Epithelial cell of esophagus (primary cell): ENCODE measurements around the gene CHST1.
A peak's percentile ranks its signal among the peaks of the same experiment; 100 is the strongest.

ENCODE experiments used
- DNase-seq: peaks from one replicate; pipeline ENCODE4 v3.0.0; 2010; ENCODE audit warnings: low read depth
- H3K4me3 ChIP-seq: 2 replicates; pipeline ENCODE4 v1.5.1; 2011; ENCODE audit warnings: mild to moderate bottlenecking, low read length, control low read depth
- TF ChIP-seq, protein P1 (sequence below): IDR thresholded peaks from 2 replicates; pipeline ENCODE4 v1.5.1; 2011; ENCODE audit warnings: low read depth, mild to moderate bottlenecking, low read length, control low read depth, inconsistent platforms; ENCODE audit not compliant: insufficient read depth; ENCODE audit errors: missing control alignments

Gene CHST1, protein sequence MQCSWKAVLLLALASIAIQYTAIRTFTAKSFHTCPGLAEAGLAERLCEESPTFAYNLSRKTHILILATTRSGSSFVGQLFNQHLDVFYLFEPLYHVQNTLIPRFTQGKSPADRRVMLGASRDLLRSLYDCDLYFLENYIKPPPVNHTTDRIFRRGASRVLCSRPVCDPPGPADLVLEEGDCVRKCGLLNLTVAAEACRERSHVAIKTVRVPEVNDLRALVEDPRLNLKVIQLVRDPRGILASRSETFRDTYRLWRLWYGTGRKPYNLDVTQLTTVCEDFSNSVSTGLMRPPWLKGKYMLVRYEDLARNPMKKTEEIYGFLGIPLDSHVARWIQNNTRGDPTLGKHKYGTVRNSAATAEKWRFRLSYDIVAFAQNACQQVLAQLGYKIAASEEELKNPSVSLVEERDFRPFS

DNA sequence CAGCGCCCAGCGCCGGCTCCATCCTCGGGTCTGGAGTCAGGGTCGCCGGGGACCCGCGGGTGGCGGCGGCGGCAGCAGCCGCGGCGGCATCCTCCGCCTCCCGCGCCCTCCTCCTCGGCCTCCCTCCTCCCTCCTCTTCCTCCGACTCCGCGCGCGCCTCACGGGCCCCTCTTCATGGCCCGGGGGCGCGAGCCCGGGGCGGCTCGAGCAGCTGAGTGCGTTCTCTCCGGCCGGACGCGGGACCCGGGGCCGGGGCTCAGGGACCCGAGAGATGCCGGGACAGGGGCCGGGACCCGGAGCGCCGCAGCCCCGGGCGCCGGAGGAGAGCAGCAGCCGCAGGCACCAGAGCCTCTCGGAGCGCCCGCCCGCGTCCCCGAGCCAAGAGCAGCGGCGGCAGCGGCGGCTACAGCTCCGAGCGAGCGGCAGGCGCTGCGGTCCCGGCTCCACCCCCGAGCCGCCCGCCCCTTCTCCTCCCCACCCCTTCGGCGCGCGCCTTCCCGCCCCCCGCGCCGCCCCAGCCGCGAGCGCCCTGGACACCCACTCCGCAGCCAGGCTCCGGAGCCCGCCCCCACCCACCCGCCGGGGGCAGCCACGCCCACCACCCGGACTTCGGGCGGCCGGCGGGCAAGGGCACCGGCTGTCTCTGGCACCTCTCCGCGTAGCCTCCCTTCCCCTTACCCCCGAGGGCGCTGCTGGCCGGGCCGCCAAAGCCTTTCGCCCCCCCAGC is at the start of gene CHST1:
CHST1 (minus strand) TSS at position 417 of the 727 bp plus-strand sequence. CDS start 14,699 bp downstream, outside the sequence.
- DNase-seq: peak; percentile 23
- H3K4me3 ChIP-seq: peak within 1 kb of the TSS; percentile 11
- TF ChIP-seq, protein P1, sequence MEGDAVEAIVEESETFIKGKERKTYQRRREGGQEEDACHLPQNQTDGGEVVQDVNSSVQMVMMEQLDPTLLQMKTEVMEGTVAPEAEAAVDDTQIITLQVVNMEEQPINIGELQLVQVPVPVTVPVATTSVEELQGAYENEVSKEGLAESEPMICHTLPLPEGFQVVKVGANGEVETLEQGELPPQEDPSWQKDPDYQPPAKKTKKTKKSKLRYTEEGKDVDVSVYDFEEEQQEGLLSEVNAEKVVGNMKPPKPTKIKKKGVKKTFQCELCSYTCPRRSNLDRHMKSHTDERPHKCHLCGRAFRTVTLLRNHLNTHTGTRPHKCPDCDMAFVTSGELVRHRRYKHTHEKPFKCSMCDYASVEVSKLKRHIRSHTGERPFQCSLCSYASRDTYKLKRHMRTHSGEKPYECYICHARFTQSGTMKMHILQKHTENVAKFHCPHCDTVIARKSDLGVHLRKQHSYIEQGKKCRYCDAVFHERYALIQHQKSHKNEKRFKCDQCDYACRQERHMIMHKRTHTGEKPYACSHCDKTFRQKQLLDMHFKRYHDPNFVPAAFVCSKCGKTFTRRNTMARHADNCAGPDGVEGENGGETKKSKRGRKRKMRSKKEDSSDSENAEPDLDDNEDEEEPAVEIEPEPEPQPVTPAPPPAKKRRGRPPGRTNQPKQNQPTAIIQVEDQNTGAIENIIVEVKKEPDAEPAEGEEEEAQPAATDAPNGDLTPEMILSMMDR: no peak

DNA sequence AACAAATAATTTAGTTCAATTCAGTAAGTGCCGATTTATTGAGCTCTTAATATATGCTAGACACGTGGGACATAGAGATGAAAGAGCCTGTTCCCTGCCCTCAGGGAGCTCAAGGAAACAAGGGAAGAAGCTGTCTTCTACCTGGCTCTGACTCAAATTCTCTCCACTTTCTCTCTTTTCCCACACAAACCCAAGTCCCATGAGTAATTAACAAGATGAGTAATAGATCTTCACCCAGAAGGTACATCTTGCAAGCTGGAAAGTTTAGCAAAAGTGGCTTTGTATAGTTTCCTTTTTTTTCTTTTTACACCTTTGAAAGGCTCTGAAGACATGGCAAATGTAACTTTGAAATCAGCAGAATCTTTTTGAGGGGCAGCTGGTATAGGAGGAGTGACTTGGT is 48.2 kb upstream of the CHST1 start:
- no peak overlapping the region for H3K4me3 ChIP-seq
- peak; percentile 68 for DNase-seq
- TF ChIP-seq, protein P1: no peak

DNA sequence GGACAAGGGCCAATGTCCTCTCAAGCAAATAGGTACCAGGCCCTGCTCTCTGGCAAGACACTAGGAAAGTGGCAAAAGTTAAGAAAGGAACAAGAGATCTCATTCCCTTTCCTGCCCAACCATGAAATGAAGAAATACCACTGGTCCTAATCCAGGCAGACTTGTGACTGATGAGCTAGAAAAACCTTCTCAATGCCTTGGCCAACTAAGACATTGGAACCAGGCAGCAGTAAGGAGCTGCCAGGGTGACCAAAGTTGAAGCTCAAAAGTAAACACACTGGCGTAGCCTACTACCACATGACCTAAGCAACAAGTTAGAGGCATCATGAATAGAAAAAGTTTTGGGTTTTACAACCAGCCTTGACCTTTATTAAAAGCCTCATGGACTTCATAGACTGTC is 45.1 kb upstream of the CHST1 start:
- TF ChIP-seq, protein P1: no peak

DNA sequence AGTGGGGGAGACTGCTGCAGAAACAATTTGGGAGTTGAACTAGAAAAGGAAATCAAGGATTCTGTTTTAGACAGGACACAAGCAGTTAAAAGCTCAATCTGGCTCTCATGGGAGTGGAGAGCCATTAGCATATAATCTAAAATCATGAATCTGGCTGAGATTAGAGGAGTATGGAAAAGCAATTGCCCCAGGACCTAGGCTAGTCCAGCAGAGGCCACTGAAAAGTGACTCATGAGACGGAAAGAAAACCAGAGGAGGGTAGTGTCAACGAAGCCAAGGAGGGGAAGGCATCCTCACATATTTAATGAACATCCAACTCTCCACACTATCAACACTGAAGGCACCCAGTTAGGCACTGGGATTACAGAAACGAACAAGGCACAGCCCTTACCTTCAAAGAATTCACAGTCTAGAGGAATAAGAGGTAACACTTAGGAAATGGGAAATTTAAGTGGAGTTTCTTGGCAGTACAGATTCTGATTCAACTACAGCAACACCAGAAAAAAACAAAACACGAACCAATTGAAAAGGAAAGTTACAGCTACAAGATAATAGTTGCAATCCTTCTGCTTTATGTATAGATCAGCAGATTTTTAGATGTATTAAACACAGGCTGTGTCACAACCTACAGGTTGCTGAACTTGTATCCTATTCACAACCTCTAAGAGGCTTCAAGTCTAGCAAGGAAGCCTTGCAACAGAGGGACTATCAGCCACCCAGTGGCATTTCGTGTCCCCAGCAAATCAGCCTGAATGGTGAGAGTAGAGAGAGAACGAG is 43.7 kb upstream of the CHST1 start:
- no peak for DNase-seq
- H3K4me3 ChIP-seq: no peak overlapping the region
- TF ChIP-seq, protein P1: no peak

More for the DNA sequence above, 45.1 kb upstream of the CHST1 start:
- H3K4me3 ChIP-seq: no peak overlapping the region
- no peak for DNase-seq

DNA sequence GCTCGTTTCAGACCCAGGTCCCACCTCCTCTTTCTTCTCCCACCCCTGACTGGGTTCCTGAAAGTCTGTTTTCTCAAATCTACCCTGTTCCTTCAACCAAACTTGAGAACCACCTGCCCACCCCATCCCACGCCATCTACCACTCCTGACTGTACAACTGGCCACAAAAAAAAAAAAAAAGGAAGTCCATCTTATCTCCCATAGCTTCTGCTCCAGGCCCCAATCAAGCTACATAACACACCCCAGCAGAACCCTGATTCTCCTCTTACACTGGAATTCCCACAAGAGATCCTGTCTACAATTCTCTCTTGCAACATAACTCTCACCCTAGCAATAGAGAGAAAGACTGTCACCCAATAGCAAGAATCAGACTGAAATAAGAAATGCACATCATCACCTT is 39.2 kb upstream of the CHST1 start:
- H3K4me3 ChIP-seq: no peak overlapping the region
- no peak for DNase-seq
- TF ChIP-seq, protein P1: no peak

DNA sequence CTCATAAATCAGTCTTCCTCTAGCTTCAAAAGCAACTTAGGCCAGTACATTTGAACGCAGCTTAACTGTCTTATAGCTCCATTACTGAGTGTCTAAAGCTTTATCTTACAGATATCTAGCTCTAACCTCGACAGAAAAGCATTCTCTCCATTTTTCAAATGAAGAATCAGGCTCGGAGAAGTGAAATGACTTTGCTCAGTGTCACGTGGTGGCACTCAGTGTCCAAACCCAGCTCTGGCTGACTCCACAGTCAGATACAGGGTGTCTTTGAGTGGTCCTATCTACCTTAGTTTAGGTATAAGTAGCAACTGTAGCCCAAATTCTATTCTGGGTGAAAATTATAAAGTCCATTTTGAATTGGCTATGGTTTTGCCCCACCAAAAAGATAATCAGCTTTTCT is 38.7 kb upstream of the CHST1 start:
- TF ChIP-seq, protein P1: no peak
- no peak overlapping the region for H3K4me3 ChIP-seq
- DNase-seq: no peak
